ENCODE measurements around the gene BCL7A.

GRCh38 chr12:122089077-122089476 lies 67.4 kb downstream of the BCL7A start:
- no peak for TF ChIP-seq CTCF (conservative IDR thresholded peaks at IDR 0.05; ENCODE audit: low read length)
- no peak for TF ChIP-seq EZH2phosphoT487 (IDR thresholded peaks at IDR 0.05; ENCODE audit: borderline replicate concordance)
